Stimulated activated CD8-positive, alpha-beta memory T cell treated with anti-CD3 and anti-CD28 coated beads, Interleukin-12 subunit alpha, Interleukin-12 subunit beta, amount 100 ng/mL, for 24 hours (primary cell): ENCODE measurements around the gene SLC37A2.
"Not testable (repeated sequence)": the region's sequence is repeated elsewhere in the genome, so short reads cannot be mapped to it uniquely, and the experiment has no call there.

Experiments
- DNase-seq: peaks from one replicate; pipeline ENCODE4 v3.0.0-alpha.2; 2020; ENCODE audit errors: extremely low read depth

Gene SLC37A2

GRCh38 chr11:125062931-125063428, at the start of gene SLC37A2:
SLC37A2 (plus strand) TSS chr11:125063305; CDS start chr11:125063368, 63 bp downstream.
- DNase-seq, result peak; percentile 7

GRCh38 chr11:125016413-125016812, 46.7 kb upstream of the SLC37A2 start:
- DNase-seq, result no peak

GRCh38 chr11:125020342-125020741, 42.8 kb upstream of the SLC37A2 start:
- DNase-seq, result no peak

GRCh38 chr11:125022551-125022950, 40.6 kb upstream of the SLC37A2 start:
- no peak for DNase-seq

DNA sequence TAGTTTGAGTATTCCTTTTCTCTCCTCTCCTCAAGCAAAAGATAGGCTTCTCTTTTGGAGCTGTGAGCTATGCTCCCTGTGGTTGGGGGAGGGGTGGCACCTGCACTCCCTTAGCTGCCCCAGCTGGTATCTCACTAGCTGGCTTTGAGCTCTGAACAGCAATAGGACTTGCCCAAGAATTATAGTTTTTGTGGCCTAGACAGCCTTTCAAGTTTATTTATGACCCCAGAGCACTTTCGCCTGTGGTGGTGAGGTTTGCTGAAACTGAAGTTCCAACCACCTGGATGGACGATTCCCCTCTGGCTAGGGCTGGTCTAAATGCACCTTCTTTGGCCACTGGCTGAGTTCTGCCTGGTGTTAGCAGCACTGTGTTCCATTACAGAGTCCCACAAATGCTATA, 37.1 kb upstream of the SLC37A2 start:
- DNase-seq, result no peak

- DNase-seq, result not testable (repeated sequence)
Observed at GRCh38 chr11:125029431-125029830, 33.7 kb upstream of the SLC37A2 start.

- no peak for DNase-seq
Observed at GRCh38 chr11:125036933-125037332, 26.2 kb upstream of the SLC37A2 start.

DNA sequence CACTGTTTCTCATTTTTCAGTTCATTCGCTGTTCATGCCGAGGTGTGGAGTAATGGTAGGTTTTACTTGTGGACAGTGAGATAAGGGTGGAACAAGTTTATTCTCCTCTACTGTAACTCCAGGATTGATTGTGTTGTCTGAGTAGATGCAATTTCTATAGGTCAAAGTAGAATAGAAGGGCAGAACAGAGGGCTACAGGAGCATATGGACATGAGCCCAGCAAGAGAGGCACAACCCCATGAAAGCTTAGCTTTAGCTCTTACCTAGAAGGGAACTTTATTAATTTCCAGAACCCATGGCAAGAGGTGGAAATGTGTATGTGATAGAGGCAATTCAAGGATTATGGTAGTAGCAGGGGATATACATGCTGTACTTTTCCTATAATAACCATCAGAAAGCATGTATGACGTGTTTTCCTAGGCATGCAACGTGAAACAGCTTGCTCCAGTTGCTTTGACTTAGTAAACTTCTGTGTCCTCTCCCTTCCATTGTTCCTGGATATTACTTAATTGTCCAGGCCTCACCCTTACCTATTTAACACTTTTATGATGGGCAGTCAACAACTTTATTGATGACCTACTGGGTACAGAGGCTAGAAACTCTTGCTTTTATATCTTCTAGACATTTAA, 13.8 kb upstream of the SLC37A2 start:
- DNase-seq, result no peak

- no peak for DNase-seq
Observed at GRCh38 chr11:125052047-125052446, 11.1 kb upstream of the SLC37A2 start.

- DNase-seq, result no peak
Observed at GRCh38 chr11:125053167-125053566, 9.9 kb upstream of the SLC37A2 start.

- DNase-seq, result no peak
Observed at GRCh38 chr11:125055107-125055715, 7.9 kb upstream of the SLC37A2 start.

- DNase-seq, result not testable (repeated sequence)
Observed at GRCh38 chr11:125056111-125056510, 7.0 kb upstream of the SLC37A2 start.

DNA sequence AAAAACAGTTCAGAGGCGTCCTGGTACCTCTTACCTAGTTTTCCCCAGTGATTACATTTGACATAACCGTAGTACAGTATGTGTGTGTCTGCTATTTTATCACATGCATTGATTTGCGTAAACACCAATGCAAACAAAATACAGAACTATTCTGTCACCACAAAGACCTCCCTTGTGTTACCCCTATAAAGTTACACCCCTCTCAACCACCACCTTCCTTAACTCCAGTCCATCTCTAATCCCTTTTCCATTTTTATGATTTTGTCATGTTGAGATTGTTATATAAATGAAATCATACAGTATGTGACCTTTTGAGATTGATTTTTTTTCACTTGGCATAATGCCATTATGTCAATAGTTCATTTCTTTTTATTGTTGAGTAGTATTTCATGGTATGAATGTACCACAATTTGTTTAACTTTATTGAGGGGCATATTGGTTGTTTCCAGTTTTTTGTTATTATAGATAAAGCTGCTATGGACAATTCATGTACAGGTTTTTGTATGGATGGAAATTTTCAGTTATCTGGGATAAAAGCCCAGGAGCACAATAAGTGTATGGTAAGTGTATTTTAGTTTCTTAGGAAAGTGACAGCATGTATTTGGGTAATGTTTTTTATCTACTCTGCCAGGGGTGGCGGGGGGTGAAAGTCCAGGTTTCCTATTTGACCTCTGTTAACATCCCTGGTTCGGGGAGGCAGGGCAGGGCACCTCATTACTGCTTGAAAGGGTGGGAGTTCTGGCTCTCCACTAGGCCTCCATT, 6.0 kb upstream of the SLC37A2 start:
- DNase-seq, result no peak

DNA sequence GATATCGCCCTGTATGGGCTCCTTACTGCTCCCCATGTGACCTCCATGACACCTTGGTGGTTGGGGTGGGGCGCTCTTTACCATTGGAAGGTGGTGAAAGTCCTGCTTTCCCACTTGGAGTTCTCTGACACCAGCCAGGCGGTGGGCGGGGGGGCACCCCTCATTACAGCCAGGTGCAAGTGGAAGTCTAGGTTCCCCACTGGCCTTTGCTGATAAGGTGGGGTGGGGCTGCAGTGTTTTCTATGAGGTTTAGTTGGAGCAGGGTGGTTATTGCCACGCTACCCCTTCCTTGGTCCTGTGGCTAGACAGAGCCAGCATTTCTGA, 5.5 kb upstream of the SLC37A2 start:
- no peak for DNase-seq

DNA sequence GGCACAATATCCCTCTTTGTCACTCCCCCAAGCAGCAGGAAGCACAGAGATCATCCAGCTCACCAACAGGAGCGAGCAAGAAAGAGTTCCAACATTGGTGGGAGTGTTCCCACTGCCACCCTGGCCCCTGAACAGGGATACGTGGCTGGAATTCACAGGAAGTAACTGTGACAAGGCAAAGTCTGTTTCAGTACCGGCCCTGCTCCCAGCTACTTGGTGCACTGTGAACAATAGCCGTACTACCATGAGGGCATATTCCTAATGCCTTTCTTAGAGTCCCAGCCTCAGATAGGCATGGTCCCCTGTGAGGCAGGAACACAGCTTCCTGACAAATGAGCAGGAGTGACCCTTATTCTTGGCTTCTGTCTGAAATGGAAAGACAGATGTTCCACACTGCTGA, 1.8 kb upstream of the SLC37A2 start:
- DNase-seq, result no peak

DNA sequence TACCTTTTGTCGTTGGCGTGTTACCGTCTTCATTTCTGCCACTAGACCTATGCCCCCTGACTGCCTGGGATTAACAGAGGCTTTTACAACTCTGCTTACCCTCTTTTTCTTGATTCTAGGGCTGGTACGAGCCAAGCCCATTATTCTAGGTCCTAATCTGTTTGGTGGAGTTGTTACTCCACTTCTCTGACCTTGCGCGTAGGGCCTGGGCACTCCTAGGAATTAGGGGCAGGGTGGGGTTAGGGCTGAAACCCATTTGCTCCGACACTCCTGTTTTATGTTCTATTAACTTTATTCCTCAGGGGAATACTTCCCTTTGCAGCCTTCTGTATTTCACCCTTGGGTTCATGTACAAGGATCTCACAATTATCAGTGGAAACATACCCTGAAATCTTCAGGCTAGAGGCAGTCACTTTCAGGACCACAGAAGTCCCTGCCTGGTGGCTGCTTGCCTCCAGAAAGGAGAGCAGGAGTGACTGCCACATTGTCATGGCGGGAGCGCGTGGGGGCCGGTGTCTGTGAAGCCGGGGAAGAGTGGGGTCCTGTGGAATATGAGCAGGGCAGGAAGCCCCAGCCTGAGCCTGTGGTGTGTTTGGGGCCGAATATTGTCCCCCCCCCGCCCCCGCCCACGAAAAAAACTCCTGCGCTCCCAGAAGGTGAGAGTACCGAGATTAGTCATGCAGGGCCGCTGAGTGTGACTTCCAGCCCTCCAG, 731 bp upstream of the SLC37A2 start:
- DNase-seq, result no peak

DNA sequence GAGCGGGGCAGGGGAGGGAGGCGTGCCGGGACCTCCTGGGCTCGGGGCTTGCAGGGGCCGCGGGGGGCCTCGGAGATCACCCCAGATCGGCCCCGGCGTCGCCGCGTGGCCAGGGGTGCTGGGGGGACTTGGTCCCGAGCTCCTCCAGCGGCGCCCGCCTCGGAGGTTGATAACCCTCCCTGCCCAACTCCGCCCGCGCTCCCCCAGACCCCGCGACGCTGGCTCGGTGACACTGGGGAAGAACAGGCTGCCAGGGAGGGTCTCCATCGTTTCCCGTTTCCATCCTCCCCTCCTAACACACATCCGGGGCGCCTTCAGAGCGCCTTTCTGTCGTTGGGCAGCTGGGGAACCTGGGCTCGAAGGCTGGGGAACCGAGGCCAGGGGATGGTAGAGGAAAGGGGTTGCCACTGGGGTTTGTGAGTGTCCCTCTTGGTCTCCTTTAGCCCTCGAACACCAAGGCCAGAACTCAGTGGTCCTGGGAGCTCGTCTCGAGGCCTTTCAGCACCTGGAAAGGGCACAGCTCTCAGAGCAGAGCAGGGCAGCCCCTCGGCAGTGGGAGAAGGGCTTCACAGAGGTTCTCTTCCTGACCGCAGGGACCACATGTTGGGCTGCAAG, 431 bp downstream of the SLC37A2 start:
- DNase-seq, result no peak

GRCh38 chr11:125064070-125064469, 965 bp downstream of the SLC37A2 start:
- DNase-seq, result no peak

- DNase-seq, result no peak
Observed at GRCh38 chr11:125068368-125068767, 5.3 kb downstream of the SLC37A2 start.

DNA sequence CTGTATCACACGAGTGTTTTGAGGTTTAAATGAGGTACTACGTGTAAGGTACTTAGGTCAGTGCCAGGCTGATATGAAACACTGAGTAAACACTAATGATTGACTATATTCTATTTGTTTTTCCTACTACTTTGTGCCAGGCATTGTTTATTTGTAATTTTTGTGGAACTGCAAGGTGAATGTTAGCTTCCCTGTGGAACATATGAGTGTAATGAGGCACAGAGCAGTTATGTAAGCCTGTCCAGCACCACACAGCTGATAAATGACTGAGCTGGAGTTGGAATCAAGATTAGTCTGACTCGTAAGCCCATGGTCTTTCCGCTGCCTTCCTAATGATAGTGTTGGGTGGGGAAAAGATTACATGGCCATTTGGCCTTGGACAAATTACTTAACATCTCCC, 5.9 kb downstream of the SLC37A2 start:
- DNase-seq, result no peak

DNA sequence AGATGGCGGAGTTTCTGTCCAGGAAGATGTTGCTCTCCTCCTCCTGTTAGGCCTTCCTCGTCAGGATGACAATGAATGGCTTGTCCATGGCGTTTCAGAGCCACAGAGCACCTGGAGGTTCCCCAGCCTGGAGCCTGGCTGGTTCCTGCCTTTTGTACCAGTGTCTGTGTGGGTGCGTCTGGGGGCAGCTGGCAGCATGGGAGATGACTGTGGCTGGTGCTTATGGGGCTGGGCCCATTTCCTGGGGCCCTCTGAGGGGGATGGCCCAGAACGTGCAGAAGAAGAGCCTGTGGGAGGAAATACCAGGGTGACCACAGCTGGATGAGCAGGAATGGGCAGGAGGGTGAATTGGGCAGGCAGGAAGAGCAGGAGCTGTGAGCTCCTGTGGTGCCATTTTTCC, 6.7 kb downstream of the SLC37A2 start:
- no peak for DNase-seq

DNA sequence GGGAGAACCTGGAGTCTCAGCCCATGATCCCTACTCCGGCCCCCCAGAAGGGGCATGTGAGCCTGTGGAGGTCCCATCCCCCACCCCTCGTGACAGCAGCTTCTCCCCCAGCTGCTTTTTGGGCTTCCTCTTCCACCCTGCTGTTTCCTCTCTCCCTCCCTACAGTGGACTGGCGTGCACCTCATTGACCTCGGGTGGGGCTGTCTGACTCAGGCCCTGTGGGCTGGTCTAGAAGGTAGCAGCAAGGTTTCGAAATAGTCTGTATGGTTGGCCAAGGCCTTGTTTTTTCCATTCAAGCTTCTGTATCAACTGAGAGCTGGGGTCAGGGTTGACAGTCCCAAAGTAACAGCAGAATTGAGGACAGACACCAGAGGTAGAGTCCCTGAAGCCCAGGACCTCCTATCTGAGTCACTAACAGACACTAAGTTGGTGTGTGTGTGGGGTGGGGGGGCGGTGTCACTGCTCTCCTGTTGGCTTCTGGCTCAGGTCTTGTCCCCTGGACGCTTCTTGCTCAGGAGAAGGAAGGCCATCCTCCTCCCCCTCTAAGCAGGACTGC, 7.7 kb downstream of the SLC37A2 start:
- DNase-seq, result no peak
